GM19324 (cell line): ENCODE results near the gene CASP4.

ENCODE experiments used
- ATAC-seq: cut with Tn5 transposase; IDR thresholded peaks from one replicate; pipeline ENCODE4 v1.9.1; 2021; ENCODE audit warnings: mild to moderate bottlenecking, moderate library complexity; ENCODE audit not compliant: unreplicated experiment, low FRiP score

CASP4 gene

GRCh38 chr11:104895634-104896033, 72.7 kb downstream of the CASP4 start:
- no peak for ATAC-seq

- ATAC-seq, result no peak
Measured at GRCh38 chr11:104893876-104894275, 74.5 kb downstream of the CASP4 start.
